HEK293 (cell line): ENCODE data around the gene PRRG4.

Source experiments
- CTCF ChIA-PET: fragments of 350-600 bp; formaldehyde crosslinking; extraction: SDS; loops from one replicate; lab custom pipeline; 2021; ENCODE audit warnings: antibody characterized with exemption; lab: Yijun Ruan, JAX
- POLR2A ChIA-PET: fragments of 300-600 bp; formaldehyde crosslinking; extraction: SDS; loops from one replicate; lab custom pipeline; 2020; ENCODE audit warnings: antibody characterized with exemption, inconsistent platforms; lab: Yijun Ruan, JAX
- H3K27ac ChIP-seq: fragments of 200-500 bp; sonication (Bioruptor generic); 2 replicates; pipeline ENCODE4 v1.5.1; 2014; ENCODE audit warnings: low read depth, low read length, control low read depth, inconsistent platforms; ENCODE audit errors: extremely low read depth
- H3K36me3 ChIP-seq, 2 experiments: fragments of 200-500 bp in 1 of 2; sonication (Bioruptor generic) in 1 of 2; 1 replicate in 1 of 2; 2 replicates in 1 of 2; pipeline ENCODE4 v1.5.1; 2014 to 2017; ENCODE audit warnings: inconsistent platforms in 2 of 2, low read length in 2 of 2; ENCODE audit not compliant: control insufficient read depth in 2 of 2, insufficient read depth in 1 of 2
- H3K4me1 ChIP-seq: fragments of 200-500 bp; sonication (Bioruptor generic); 2 replicates; pipeline ENCODE4 v1.5.1; 2014; ENCODE audit warnings: mild to moderate bottlenecking, low read length, inconsistent platforms; ENCODE audit not compliant: control insufficient read depth, insufficient read depth
- H3K4me3 ChIP-seq: 2 replicates; pipeline ENCODE4 v1.5.1; 2011; ENCODE audit warnings: low read depth, mild to moderate bottlenecking, control low read depth, low read length, moderate library complexity
- H3K9me3 ChIP-seq: fragments of 200-500 bp; sonication (Bioruptor generic); 2 replicates; pipeline ENCODE4 v1.5.1; 2014; ENCODE audit warnings: low read depth, low read length, inconsistent platforms; ENCODE audit not compliant: control insufficient read depth, insufficient read depth
- KLF1 ChIP-seq: fragments of 450-650 bp; formaldehyde crosslinking; IDR thresholded peaks from 2 replicates; pipeline ENCODE4 v1.5.1; 2016; ENCODE audit warnings: missing biosample characterization, missing genetic modification characterization
- KLF8 ChIP-seq: fragments of 450-650 bp; formaldehyde crosslinking; IDR thresholded peaks from 2 replicates; pipeline ENCODE4 v1.5.1; 2016; ENCODE audit warnings: missing biosample characterization, missing genetic modification characterization
- MYNN ChIP-seq: fragments of 450-650 bp; formaldehyde crosslinking; IDR thresholded peaks from 2 replicates; pipeline ENCODE4 v1.5.1; 2016; ENCODE audit warnings: missing biosample characterization, missing genetic modification characterization, borderline replicate concordance
- PRDM1 ChIP-seq: fragments of 450-650 bp; formaldehyde crosslinking; IDR thresholded peaks from 2 replicates; pipeline ENCODE4; 2016; ENCODE audit warnings: missing biosample characterization, missing genetic modification characterization
- ZBTB44 ChIP-seq: fragments of 450-650 bp; IDR thresholded peaks from 2 replicates; pipeline ENCODE4 v1.5.1; 2018; ENCODE audit warnings: missing biosample characterization, mild to moderate bottlenecking, missing genetic modification characterization
- ZBTB48 ChIP-seq: fragments of 450-650 bp; formaldehyde crosslinking; IDR thresholded peaks from 2 replicates; pipeline ENCODE4 v1.5.1; 2016; ENCODE audit warnings: missing biosample characterization, missing genetic modification characterization
- ZNF138 ChIP-seq: fragments of 450-650 bp; formaldehyde crosslinking; IDR thresholded peaks from 2 replicates; pipeline ENCODE4 v1.5.1; 2016; ENCODE audit warnings: missing biosample characterization, missing genetic modification characterization, borderline replicate concordance
- ZNF146 ChIP-seq: fragments of 450-650 bp; formaldehyde crosslinking; IDR thresholded peaks from 2 replicates; pipeline ENCODE4 v1.5.1; 2016; ENCODE audit warnings: missing biosample characterization, missing genetic modification characterization
- ZNF169 ChIP-seq: fragments of 450-650 bp; formaldehyde crosslinking; IDR thresholded peaks from 2 replicates; pipeline ENCODE4 v1.5.1; 2016; ENCODE audit warnings: missing biosample characterization, missing genetic modification characterization
- ZNF350 ChIP-seq: fragments of 450-650 bp; formaldehyde crosslinking; IDR thresholded peaks from 2 replicates; pipeline ENCODE4 v1.5.0; 2017; ENCODE audit warnings: missing biosample characterization, mild to moderate bottlenecking, missing genetic modification characterization
- ZNF394 ChIP-seq: fragments of 450-650 bp; formaldehyde crosslinking; IDR thresholded peaks from 2 replicates; pipeline ENCODE4 v1.5.1; 2016; ENCODE audit warnings: missing biosample characterization, missing genetic modification characterization, mild to moderate bottlenecking, moderate library complexity, borderline replicate concordance
- ZNF561 ChIP-seq: fragments of 450-650 bp; IDR thresholded peaks from 2 replicates; pipeline ENCODE4 v1.5.1; 2018; ENCODE audit warnings: missing biosample characterization, missing genetic modification characterization, borderline replicate concordance
- ZNF571 ChIP-seq: fragments of 450-650 bp; formaldehyde crosslinking; IDR thresholded peaks from 2 replicates; pipeline ENCODE4 v1.5.0; 2017; ENCODE audit warnings: missing biosample characterization, missing genetic modification characterization
- ZNF76 ChIP-seq: fragments of 450-650 bp; formaldehyde crosslinking; IDR thresholded peaks from 2 replicates; pipeline ENCODE4; 2016; ENCODE audit warnings: low read depth, missing biosample characterization, missing genetic modification characterization, borderline replicate concordance
- ZNF776 ChIP-seq: fragments of 450-650 bp; formaldehyde crosslinking; IDR thresholded peaks from 2 replicates; pipeline ENCODE4 v1.5.0; 2017; ENCODE audit warnings: missing biosample characterization, missing genetic modification characterization, borderline replicate concordance
- ZSCAN16 ChIP-seq: fragments of 450-650 bp; formaldehyde crosslinking; IDR thresholded peaks from 2 replicates; pipeline ENCODE4 v1.5.1; 2016; ENCODE audit warnings: missing biosample characterization, missing genetic modification characterization
- ZSCAN18 ChIP-seq: fragments of 450-650 bp; formaldehyde crosslinking; IDR thresholded peaks from 2 replicates; pipeline ENCODE4 v1.5.1; 2016; ENCODE audit warnings: missing biosample characterization, missing genetic modification characterization
- TF ChIP-seq, protein P1 (sequence below): fragments of 450-650 bp; formaldehyde crosslinking; IDR thresholded peaks from 2 replicates; pipeline ENCODE4 v1.5.1; 2016; ENCODE audit warnings: missing biosample characterization, missing genetic modification characterization
- TF ChIP-seq, protein P2 (sequence below): sonication (generic); formaldehyde crosslinking; IDR thresholded peaks from 2 replicates; pipeline ENCODE4 v1.8.1; 2022; ENCODE audit warnings: mild to moderate bottlenecking, moderate library complexity, missing genetic modification reagents
- TF ChIP-seq, protein P3 (sequence below): fragments of 450-650 bp; formaldehyde crosslinking; IDR thresholded peaks from 2 replicates; pipeline ENCODE4 v1.5.1; 2016; ENCODE audit warnings: missing biosample characterization, missing genetic modification characterization, low read depth
- TF ChIP-seq, protein P4 (sequence below): fragments of 450-650 bp; formaldehyde crosslinking; IDR thresholded peaks from 2 replicates; pipeline ENCODE4 v1.5.1; 2016; ENCODE audit warnings: missing biosample characterization, missing genetic modification characterization

PRRG4 gene

DNA sequence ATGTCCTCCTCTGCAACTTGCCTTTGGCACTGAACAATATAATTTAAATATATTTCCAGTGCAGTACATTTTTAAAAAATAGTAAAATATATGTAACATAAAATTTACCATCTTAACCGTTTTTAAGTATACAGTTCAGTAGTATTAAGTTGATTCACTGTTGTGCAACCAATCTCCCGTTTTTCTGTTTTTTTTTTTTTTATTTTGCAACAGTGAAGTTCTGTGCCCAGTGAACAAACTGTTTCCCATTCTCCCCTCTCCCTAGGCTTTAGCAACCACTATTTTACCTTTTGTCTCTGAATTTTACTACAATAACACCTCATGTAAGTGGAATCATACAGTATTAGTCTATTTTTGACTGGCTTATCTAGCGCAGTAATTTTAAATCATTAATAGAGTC is 13.8 kb downstream of the PRRG4 start:
- TF ChIP-seq ZSCAN16 (no peak), ZNF138 (tag by site-specific recombination) (no peak), ZNF561 (tag by site-specific recombination) (no peak)
- Histone ChIP-seq H3K9me3 (no peaks in the 10 kb centered on the region), H3K4me1 (no peaks in the 10 kb centered on the region), H3K4me3 (no peak overlapping the region), H3K27ac (no peak overlapping the region), H3K36me3 (peaks cover 0 to 24% of the 10 kb centered on the region in 2 experiments; a peak in 1 of 3 replicates)
- ChIA-PET POLR2A (no interaction called here), CTCF (no interaction called here)

GRCh38 chr11:32847511-32847910 is 17.8 kb downstream of the PRRG4 start:
- TF ChIP-seq, protein P1, sequence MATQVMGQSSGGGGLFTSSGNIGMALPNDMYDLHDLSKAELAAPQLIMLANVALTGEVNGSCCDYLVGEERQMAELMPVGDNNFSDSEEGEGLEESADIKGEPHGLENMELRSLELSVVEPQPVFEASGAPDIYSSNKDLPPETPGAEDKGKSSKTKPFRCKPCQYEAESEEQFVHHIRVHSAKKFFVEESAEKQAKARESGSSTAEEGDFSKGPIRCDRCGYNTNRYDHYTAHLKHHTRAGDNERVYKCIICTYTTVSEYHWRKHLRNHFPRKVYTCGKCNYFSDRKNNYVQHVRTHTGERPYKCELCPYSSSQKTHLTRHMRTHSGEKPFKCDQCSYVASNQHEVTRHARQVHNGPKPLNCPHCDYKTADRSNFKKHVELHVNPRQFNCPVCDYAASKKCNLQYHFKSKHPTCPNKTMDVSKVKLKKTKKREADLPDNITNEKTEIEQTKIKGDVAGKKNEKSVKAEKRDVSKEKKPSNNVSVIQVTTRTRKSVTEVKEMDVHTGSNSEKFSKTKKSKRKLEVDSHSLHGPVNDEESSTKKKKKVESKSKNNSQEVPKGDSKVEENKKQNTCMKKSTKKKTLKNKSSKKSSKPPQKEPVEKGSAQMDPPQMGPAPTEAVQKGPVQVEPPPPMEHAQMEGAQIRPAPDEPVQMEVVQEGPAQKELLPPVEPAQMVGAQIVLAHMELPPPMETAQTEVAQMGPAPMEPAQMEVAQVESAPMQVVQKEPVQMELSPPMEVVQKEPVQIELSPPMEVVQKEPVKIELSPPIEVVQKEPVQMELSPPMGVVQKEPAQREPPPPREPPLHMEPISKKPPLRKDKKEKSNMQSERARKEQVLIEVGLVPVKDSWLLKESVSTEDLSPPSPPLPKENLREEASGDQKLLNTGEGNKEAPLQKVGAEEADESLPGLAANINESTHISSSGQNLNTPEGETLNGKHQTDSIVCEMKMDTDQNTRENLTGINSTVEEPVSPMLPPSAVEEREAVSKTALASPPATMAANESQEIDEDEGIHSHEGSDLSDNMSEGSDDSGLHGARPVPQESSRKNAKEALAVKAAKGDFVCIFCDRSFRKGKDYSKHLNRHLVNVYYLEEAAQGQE = no peak
- peak; percentile 40; the same call in 1 of the 2 replicates for TF ChIP-seq ZNF146 (tag by site-specific recombination)
- TF ChIP-seq, all 188 proteins: peak for 1
- no peaks in the 10 kb centered on the region for H3K9me3 ChIP-seq
- H3K36me3 ChIP-seq = peaks cover 0 to 12% of the 10 kb centered on the region in 2 experiments; a peak in 1 of 3 replicates
- H3K27ac ChIP-seq = no peak overlapping the region
- POLR2A ChIA-PET = no interaction called here
- H3K4me1 ChIP-seq = no peaks in the 10 kb centered on the region
- CTCF ChIA-PET = interaction anchor here (0.7 to 1.2 kb wide), 3 partner anchors 38 to 56 kb away, joined by 3 to 4 read pairs (median 3); no protein-coding TSS in a partner anchor
- no peak overlapping the region for H3K4me3 ChIP-seq

GRCh38 chr11:32849761-32850160 is 20.0 kb downstream of the PRRG4 start:
- CTCF ChIA-PET = interaction anchor here (0.6 to 1.3 kb wide), 2 partner anchors 9 to 56 kb away, joined by 3 to 4 read pairs; no protein-coding TSS in a partner anchor
- no peak overlapping the region for H3K27ac ChIP-seq
- H3K4me1 ChIP-seq = no peaks in the 10 kb centered on the region
- no peaks in the 10 kb centered on the region for H3K9me3 ChIP-seq
- H3K36me3 ChIP-seq = peaks cover 0 to 7% of the 10 kb centered on the region in 2 experiments; a peak in 1 of 3 replicates
- POLR2A ChIA-PET = interaction anchor here (0.6 kb wide), 1 partner anchor 999 kb away, joined by 3 read pairs; no protein-coding TSS in a partner anchor
- no peak overlapping the region for H3K4me3 ChIP-seq
- TF ChIP-seq KLF1 (tag by site-specific recombination) (no peak), ZNF350 (tag by site-specific recombination) (no peak), KLF8 (no peak), MYNN (tag by site-specific recombination) (no peak), ZSCAN18 (tag by site-specific recombination) (no peak), ZBTB48 (tag by site-specific recombination) (no peak), ZBTB44 (tag by site-specific recombination) (no peak), ZNF776 (tag by site-specific recombination) (no peak), ZNF571 (tag by site-specific recombination) (no peak), PRDM1 (tag by site-specific recombination) (no peak), ZNF76 (no peak), ZNF394 (tag by site-specific recombination) (no peak), ZNF169 (no peak)
- TF ChIP-seq, protein P2, sequence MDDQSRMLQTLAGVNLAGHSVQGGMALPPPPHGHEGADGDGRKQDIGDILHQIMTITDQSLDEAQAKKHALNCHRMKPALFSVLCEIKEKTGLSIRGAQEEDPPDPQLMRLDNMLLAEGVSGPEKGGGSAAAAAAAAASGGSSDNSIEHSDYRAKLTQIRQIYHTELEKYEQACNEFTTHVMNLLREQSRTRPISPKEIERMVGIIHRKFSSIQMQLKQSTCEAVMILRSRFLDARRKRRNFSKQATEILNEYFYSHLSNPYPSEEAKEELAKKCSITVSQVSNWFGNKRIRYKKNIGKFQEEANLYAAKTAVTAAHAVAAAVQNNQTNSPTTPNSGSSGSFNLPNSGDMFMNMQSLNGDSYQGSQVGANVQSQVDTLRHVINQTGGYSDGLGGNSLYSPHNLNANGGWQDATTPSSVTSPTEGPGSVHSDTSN (CRISPR knock-in tag) = no peak
- TF ChIP-seq, protein P3, sequence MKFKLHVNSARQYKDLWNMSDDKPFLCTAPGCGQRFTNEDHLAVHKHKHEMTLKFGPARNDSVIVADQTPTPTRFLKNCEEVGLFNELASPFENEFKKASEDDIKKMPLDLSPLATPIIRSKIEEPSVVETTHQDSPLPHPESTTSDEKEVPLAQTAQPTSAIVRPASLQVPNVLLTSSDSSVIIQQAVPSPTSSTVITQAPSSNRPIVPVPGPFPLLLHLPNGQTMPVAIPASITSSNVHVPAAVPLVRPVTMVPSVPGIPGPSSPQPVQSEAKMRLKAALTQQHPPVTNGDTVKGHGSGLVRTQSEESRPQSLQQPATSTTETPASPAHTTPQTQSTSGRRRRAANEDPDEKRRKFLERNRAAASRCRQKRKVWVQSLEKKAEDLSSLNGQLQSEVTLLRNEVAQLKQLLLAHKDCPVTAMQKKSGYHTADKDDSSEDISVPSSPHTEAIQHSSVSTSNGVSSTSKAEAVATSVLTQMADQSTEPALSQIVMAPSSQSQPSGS (tag by site-specific recombination) = no peak
- TF ChIP-seq, protein P4, sequence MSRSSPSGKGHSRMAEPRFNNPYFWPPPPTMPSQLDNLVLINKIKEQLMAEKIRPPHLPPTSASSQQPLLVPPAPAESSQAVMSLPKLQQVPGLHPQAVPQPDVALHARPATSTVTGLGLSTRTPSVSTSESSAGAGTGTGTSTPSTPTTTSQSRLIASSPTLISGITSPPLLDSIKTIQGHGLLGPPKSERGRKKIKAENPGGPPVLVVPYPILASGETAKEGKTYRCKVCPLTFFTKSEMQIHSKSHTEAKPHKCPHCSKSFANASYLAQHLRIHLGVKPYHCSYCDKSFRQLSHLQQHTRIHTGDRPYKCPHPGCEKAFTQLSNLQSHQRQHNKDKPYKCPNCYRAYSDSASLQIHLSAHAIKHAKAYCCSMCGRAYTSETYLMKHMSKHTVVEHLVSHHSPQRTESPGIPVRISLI (tag by site-specific recombination) = no peak
